Lung (tissue), 12 donors: ENCODE results near the gene TRAPPC1. TPM values are rescaled to one million over a fixed set of nuclear protein-coding genes. Genes with fewer than 3 reads are reported as not detected.

Experiments used
- ATAC-seq: fragments of 200-7000 bp; cut with Tn5 transposase; one replicate; pipeline ENCODE4 v1.9.1; 2020; ENCODE audit warnings: moderate number of reproducible peaks; ENCODE audit not compliant: insufficient read depth, low FRiP score
- DNase-seq, 3 donors: peaks; one replicate each; pipeline ENCODE4 v3.0.0-alpha.2; 2013 to 2017
- H3K27ac ChIP-seq, 2 donors: one replicate each; pipeline ENCODE4 v1.5.1; 2013; ENCODE audit warnings: mild to moderate bottlenecking in 2 of 2, moderate library complexity in 2 of 2, control low read depth in 1 of 2, inconsistent platforms in 1 of 2, low read depth in 1 of 2, low read length in 1 of 2
- H3K27me3 ChIP-seq, 3 donors: one replicate each; pipeline ENCODE4 v1.5.1; 2013; ENCODE audit warnings: low read length in 2 of 3; ENCODE audit not compliant: control insufficient read depth in 3 of 3, insufficient read depth in 3 of 3
- H3K36me3 ChIP-seq, 4 donors: one replicate each; pipeline ENCODE4 v1.5.1; 2013; ENCODE audit warnings: low read length in 4 of 4, mild to moderate bottlenecking in 1 of 4, moderate library complexity in 1 of 4; ENCODE audit not compliant: control insufficient read depth in 4 of 4, insufficient read depth in 4 of 4
- H3K4me1 ChIP-seq, 5 donors: one replicate each; pipeline ENCODE4 v1.5.1; 2013; ENCODE audit warnings: low read length in 5 of 5, mild to moderate bottlenecking in 2 of 5, moderate library complexity in 1 of 5; ENCODE audit not compliant: control insufficient read depth in 5 of 5, insufficient read depth in 5 of 5
- H3K4me3 ChIP-seq: one replicate; pipeline ENCODE4 v1.5.1; 2013; ENCODE audit warnings: mild to moderate bottlenecking, control low read depth, moderate library complexity
- H3K9ac ChIP-seq, 2 donors: one replicate each; pipeline ENCODE4 v1.5.1; 2013; ENCODE audit warnings: low read length in 2 of 2, control low read depth in 1 of 2; ENCODE audit not compliant: insufficient read depth in 1 of 2
- H3K9me3 ChIP-seq, 4 donors: one replicate each; pipeline ENCODE4 v1.5.1; 2013; ENCODE audit warnings: low read length in 3 of 4, mild to moderate bottlenecking in 1 of 4, moderate library complexity in 1 of 4; ENCODE audit not compliant: control insufficient read depth in 4 of 4, insufficient read depth in 3 of 4
- WGBS, 2 donors: extraction: QIAGEN DNeasy Blood & Tissue Kit; methylation state at CpG; one replicate each; pipeline ENCODE4 v1.1.7; 2013; 5-methylcytosine and 5-hydroxymethylcytosine counted together
- polyA plus RNA-seq, 2 donors: library from polyadenylated mRNA; stranded (reverse); fragments of 200-250 nt; gene quantifications; one replicate each; pipeline ENCODE4 v1.2.1, GENCODE V29; 2013
- total RNA-seq, 2 donors: library from RNA; depleted of rRNA in 1 of 2; stranded (reverse); fragments of >200 nt in 1 of 2; gene quantifications; one replicate each; pipeline ENCODE4 v1.2.1, GENCODE V29; 2014 to 2021
- TF ChIP-seq, protein P1 (sequence below): IDR thresholded peaks from 2 replicates; pipeline ENCODE4 v1.5.1; 2012; ENCODE audit warnings: mild to moderate bottlenecking; ENCODE audit errors: control extremely low read depth, extremely low read depth
- donor health status: control.
- donor health status: control.
- donor health status: Bipolar disorder and iron deficiency.
- donor health status: healthy.
- donor health status: DM: yes; HTN: yes; CAD: no.

TRAPPC1 gene
- total and polyA plus RNA-seq, 4 donors, result 58.9 to 213 (median 165) TPM

DNA sequence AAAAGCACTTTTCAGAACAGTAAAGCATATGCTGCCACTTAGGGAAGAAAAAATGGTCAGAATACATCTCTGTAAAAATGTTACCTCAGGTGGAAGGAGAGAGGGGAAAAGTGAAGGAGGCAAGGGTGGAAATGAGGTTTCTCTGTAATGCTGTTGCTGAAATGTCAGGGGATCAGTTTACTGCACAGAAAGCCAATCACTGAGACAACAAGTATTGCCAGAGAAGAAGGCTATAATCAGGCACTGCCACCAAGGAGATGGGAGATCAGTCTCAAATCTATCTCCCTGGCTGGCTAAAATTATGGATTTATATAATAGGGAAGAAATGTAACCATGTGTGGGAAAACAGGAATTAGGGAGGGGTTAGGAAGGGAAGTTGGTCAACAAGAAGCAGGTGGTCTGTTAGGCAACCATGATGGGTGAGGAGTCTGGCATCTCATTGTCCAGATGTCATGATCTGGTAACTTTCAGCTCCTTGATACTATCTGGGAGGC lies 42.9 kb upstream of the TRAPPC1 start:
- DNase-seq, result no peak
- no peaks in the 10 kb centered on the region for H3K27me3 ChIP-seq
- H3K4me3 ChIP-seq, result no peak overlapping the region
- peaks cover 0 to 5% (median 0%) of the 10 kb centered on the region in 5 donors for H3K4me1 ChIP-seq
- H3K9ac ChIP-seq, result no peak overlapping the region
- ATAC-seq, result no peak
- TF ChIP-seq, protein P1, sequence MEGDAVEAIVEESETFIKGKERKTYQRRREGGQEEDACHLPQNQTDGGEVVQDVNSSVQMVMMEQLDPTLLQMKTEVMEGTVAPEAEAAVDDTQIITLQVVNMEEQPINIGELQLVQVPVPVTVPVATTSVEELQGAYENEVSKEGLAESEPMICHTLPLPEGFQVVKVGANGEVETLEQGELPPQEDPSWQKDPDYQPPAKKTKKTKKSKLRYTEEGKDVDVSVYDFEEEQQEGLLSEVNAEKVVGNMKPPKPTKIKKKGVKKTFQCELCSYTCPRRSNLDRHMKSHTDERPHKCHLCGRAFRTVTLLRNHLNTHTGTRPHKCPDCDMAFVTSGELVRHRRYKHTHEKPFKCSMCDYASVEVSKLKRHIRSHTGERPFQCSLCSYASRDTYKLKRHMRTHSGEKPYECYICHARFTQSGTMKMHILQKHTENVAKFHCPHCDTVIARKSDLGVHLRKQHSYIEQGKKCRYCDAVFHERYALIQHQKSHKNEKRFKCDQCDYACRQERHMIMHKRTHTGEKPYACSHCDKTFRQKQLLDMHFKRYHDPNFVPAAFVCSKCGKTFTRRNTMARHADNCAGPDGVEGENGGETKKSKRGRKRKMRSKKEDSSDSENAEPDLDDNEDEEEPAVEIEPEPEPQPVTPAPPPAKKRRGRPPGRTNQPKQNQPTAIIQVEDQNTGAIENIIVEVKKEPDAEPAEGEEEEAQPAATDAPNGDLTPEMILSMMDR, result no peak
- peaks cover 0 to 9% (median 4%) of the 10 kb centered on the region in 4 donors for H3K9me3 ChIP-seq
- H3K27ac ChIP-seq, result no peak overlapping the region
- H3K36me3 ChIP-seq, result no peaks in the 10 kb centered on the region

DNA sequence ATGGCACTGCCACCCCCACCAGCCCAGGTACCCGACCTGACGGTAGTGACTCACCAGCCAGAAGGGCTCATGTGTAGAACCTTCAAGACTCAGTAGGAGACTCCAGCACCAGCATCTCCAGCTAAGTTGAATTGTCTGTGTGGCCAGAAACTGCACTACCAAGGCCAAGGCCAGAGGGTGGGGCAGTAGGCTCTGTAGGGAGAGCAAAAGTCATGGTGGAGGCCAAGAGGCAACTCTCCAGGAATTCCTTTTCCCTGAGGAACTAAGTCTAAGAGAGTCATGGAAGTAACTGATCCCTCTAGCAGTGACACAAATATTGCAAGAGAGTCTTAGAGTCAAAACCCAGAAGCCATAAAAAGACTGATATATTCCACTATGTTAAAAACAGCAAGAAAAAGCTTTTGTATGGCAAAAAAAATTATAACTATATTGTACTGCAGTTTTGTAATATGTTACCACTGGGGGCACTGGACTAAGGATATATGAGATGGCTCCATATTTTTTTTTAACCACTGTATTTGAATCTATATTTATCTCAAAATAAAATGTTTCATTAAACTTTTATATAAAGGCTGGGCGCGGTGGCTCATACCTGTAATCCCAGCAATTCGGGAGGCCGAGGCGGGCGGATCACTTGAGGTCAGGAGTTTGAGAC lies 40.5 kb upstream of the TRAPPC1 start:
- ATAC-seq, result no peak
- Histone ChIP-seq H3K4me3 (no peak overlapping the region), H3K27ac (no peak overlapping the region), H3K27me3 (no peaks in the 10 kb centered on the region), H3K4me1 (peaks cover 0 to 4% (median 0%) of the 10 kb centered on the region in 5 donors), H3K9ac (no peak overlapping the region), H3K9me3 (peaks cover 0 to 9% (median 4%) of the 10 kb centered on the region in 4 donors), H3K36me3 (no peaks in the 10 kb centered on the region)
- WGBS, 2 donors, result 94 to 98% methylated on average over 8 of the region's 8 CpGs
- DNase-seq, result no peak
- TF ChIP-seq, protein P1, result no peak

DNA sequence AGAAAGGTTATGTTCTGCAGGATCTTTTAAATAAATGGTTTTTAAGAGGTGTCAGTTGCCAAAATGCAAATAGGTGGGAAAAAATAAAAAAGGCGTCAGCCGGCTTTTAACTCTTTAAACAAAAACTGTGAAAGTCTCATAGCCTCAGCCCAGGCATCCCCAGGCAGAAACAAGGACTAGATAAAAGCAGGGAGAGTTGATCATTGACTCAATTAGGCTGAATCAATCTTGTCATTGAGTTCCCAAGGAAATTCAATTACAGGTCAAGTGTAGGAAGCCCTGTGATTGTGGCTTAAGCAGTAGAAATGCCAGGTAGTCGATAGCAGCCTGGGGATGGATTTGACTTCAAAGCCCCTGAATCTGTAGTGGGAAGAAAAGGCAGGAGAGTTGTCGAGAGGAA lies 39.9 kb upstream of the TRAPPC1 start:
- Histone ChIP-seq H3K27ac (no peak overlapping the region), H3K4me1 (no peaks in the 10 kb centered on the region), H3K36me3 (no peaks in the 10 kb centered on the region), H3K4me3 (no peak overlapping the region), H3K9me3 (peaks cover 0 to 9% (median 4%) of the 10 kb centered on the region in 4 donors), H3K9ac (no peak overlapping the region), H3K27me3 (no peaks in the 10 kb centered on the region)
- TF ChIP-seq, protein P1, result no peak
- no peak for DNase-seq
- WGBS, 2 donors, result 74 to 87% methylated on average over 4 of the region's 4 CpGs
- no peak for ATAC-seq
